Measurements from ENCODE around the gene LIN28B. TPM values are rescaled to one million over a fixed set of nuclear protein-coding genes. Genes with fewer than 3 reads are reported as not detected.
"Not testable (repeated sequence)": the region's sequence is repeated elsewhere in the genome, so short reads cannot be mapped to it uniquely, and the experiment has no call there.

Gene LIN28B
- total RNA-seq, 1 experiment from 2014 or later: 21.6 TPM

DNA sequence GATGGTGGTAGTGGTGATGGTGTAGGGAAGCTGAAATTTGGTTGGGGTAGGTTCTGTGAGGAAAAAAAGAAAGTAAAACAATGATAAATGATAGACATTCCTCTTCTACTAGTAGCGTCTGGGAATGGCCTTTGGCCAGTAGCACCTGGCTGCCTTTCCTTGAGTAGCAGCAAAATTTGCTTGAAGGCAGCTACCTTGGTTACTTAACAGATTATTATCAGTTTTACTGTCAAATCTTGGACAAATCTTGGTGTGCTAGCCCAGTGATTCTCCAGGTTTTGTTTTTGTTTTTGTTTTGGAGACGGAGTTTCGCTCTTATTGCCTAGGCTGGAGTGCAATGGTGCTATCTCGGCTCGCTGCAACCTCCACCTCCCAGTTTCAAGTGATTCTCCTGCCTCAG, 26.4 kb downstream of the LIN28B start:
- intact Hi-C loops (cut with micrococcal nuclease; ENCODE audit: unreplicated experiment): no loop called here
- DNase-seq (ENCODE audit: low spot score): no peak
- Histone ChIP-seq H3K27ac (ENCODE audit: low read depth, low read length, poor library complexity, severe bottlenecking) (no peak overlapping the region), H3K4me3 (ENCODE audit: low read depth, low read length, poor library complexity, severe bottlenecking) (no peak overlapping the region), H3K36me3 (ENCODE audit: insufficient read depth, low read length, poor library complexity, severe bottlenecking) (no peaks in the 10 kb centered on the region), H3K27me3 (replicated peaks; ENCODE audit: insufficient read depth, low read depth, low read length, poor library complexity) (no peaks in the 10 kb centered on the region), H3K4me1 (ENCODE audit: insufficient read depth, low read length, poor library complexity, severe bottlenecking) (no peaks in the 10 kb centered on the region), H3K9me3 (ENCODE audit: low read depth, low read length, poor library complexity, severe bottlenecking) (no peaks in the 10 kb centered on the region)
- TF ChIP-seq, protein P1, sequence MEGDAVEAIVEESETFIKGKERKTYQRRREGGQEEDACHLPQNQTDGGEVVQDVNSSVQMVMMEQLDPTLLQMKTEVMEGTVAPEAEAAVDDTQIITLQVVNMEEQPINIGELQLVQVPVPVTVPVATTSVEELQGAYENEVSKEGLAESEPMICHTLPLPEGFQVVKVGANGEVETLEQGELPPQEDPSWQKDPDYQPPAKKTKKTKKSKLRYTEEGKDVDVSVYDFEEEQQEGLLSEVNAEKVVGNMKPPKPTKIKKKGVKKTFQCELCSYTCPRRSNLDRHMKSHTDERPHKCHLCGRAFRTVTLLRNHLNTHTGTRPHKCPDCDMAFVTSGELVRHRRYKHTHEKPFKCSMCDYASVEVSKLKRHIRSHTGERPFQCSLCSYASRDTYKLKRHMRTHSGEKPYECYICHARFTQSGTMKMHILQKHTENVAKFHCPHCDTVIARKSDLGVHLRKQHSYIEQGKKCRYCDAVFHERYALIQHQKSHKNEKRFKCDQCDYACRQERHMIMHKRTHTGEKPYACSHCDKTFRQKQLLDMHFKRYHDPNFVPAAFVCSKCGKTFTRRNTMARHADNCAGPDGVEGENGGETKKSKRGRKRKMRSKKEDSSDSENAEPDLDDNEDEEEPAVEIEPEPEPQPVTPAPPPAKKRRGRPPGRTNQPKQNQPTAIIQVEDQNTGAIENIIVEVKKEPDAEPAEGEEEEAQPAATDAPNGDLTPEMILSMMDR (conservative IDR thresholded peaks at IDR 0.05; ENCODE audit: low read depth, low read length): no peak
- TF ChIP-seq EZH2 (IDR thresholded peaks at IDR 0.05; ENCODE audit: borderline replicate concordance, low read depth, low read length, poor library complexity, severe bottlenecking): no peak
- BruUV-seq (replicated peaks): no TSS peak
- POLR2A ChIA-PET (ENCODE audit: low non-redundant PET): no interaction called here
- CTCF ChIA-PET: no interaction called here

DNA sequence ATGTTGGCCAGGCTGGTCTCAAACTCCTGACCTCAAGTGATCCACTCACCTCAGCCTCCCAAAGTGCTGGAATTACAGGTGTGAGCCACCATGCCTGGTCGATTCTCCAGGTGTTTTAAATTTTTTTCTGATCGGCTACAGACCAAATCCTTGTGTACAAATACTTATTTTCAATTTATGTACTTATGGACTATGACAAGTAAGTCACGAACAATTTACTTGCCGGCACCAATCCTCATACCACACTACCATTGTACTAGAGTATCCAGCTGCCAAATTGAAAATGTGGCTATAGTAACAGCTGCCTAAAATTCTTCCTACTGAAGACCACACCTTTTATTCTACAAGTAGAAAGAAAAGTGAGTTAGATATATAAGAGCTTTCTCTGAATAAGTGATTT, 26.9 kb downstream of the LIN28B start:
- intact Hi-C loops (cut with micrococcal nuclease; ENCODE audit: unreplicated experiment): no loop called here
- CTCF ChIA-PET: no interaction called here
- no peak overlapping the region for H3K4me3 ChIP-seq (ENCODE audit: low read depth, low read length, poor library complexity, severe bottlenecking)
- POLR2A ChIA-PET (ENCODE audit: low non-redundant PET): interaction anchor here (0.6 kb wide), 1 partner anchor 12 kb away, joined by 5 read pairs; no protein-coding TSS in a partner anchor
- no peak overlapping the region for H3K27ac ChIP-seq (ENCODE audit: low read depth, low read length, poor library complexity, severe bottlenecking)
- no peaks in the 10 kb centered on the region for H3K9me3 ChIP-seq (ENCODE audit: low read depth, low read length, poor library complexity, severe bottlenecking)
- no peaks in the 10 kb centered on the region for H3K4me1 ChIP-seq (ENCODE audit: insufficient read depth, low read length, poor library complexity, severe bottlenecking)
- no peak for DNase-seq (ENCODE audit: low spot score)
- no TSS peak for BruUV-seq (replicated peaks)
- H3K27me3 ChIP-seq (replicated peaks; ENCODE audit: insufficient read depth, low read depth, low read length, poor library complexity): no peaks in the 10 kb centered on the region
- no peak for TF ChIP-seq EZH2 (IDR thresholded peaks at IDR 0.05; ENCODE audit: borderline replicate concordance, low read depth, low read length, poor library complexity, severe bottlenecking)
- TF ChIP-seq, protein P1 (conservative IDR thresholded peaks at IDR 0.05; ENCODE audit: low read depth, low read length): no peak
- no peaks in the 10 kb centered on the region for H3K36me3 ChIP-seq (ENCODE audit: insufficient read depth, low read length, poor library complexity, severe bottlenecking)

DNA sequence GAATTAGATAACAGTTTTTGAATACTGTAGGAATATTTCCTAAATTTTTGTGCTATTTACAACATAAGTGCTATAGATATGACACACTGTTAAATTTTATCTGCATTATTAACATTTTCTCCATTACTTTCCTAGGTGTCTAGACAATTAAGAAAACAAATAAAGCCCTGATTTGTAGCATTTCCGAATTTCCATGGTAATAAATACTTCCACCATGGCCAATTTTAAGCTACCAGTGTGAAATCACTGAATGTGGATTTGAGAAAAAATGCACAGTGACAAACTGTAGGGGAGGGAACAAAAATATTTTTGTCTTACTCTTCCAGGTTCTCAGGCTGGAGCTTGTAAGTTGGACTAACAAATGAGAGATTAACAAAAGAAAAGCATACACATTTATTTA, 27.9 kb downstream of the LIN28B start:
- no peak overlapping the region for H3K4me3 ChIP-seq (ENCODE audit: low read depth, low read length, poor library complexity, severe bottlenecking)
- no peaks in the 10 kb centered on the region for H3K4me1 ChIP-seq (ENCODE audit: insufficient read depth, low read length, poor library complexity, severe bottlenecking)
- POLR2A ChIA-PET (ENCODE audit: low non-redundant PET): no interaction called here
- no TSS peak for BruUV-seq (replicated peaks)
- H3K27ac ChIP-seq (ENCODE audit: low read depth, low read length, poor library complexity, severe bottlenecking): no peak overlapping the region
- intact Hi-C loops (cut with micrococcal nuclease; ENCODE audit: unreplicated experiment): no loop called here
- no peaks in the 10 kb centered on the region for H3K27me3 ChIP-seq (replicated peaks; ENCODE audit: insufficient read depth, low read depth, low read length, poor library complexity)
- CTCF ChIA-PET: interaction anchor here (0.6 kb wide), 1 partner anchor 53 kb away, joined by 3 read pairs; no protein-coding TSS in a partner anchor
- H3K9me3 ChIP-seq (ENCODE audit: low read depth, low read length, poor library complexity, severe bottlenecking): no peaks in the 10 kb centered on the region
- DNase-seq (ENCODE audit: low spot score): no peak
- TF ChIP-seq, protein P1 (conservative IDR thresholded peaks at IDR 0.05; ENCODE audit: low read depth, low read length): no peak
- TF ChIP-seq EZH2 (IDR thresholded peaks at IDR 0.05; ENCODE audit: borderline replicate concordance, low read depth, low read length, poor library complexity, severe bottlenecking): no peak
- H3K36me3 ChIP-seq (ENCODE audit: insufficient read depth, low read length, poor library complexity, severe bottlenecking): no peaks in the 10 kb centered on the region

DNA sequence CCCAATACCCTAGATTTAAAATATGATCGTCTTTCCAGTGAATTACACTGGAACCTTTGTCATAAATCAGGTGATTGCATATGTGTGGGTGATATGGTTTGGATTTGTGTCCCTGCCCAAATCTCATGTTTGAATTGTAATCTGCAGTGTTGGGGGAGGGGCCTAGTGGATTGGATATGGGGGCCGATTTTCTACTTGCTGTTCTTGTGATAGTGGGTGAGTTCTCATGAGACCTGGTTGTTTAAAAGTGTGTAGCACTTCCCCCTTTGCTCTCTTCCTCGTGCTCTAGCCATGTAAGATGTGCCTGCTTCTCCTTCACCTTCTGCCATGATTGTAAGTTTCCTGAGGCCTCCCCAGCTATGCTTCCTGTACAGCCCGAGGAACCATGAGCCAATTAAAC, 29.0 kb downstream of the LIN28B start:
- POLR2A ChIA-PET (ENCODE audit: low non-redundant PET); DNase-seq (ENCODE audit: low spot score); H3K27me3 ChIP-seq (replicated peaks; ENCODE audit: insufficient read depth, low read depth, low read length, poor library complexity); H3K4me3 ChIP-seq (ENCODE audit: low read depth, low read length, poor library complexity, severe bottlenecking); BruUV-seq (replicated peaks); CTCF ChIA-PET; H3K36me3 ChIP-seq (ENCODE audit: insufficient read depth, low read length, poor library complexity, severe bottlenecking); H3K4me1 ChIP-seq (ENCODE audit: insufficient read depth, low read length, poor library complexity, severe bottlenecking); H3K9me3 ChIP-seq (ENCODE audit: low read depth, low read length, poor library complexity, severe bottlenecking); H3K27ac ChIP-seq (ENCODE audit: low read depth, low read length, poor library complexity, severe bottlenecking); intact Hi-C loops (cut with micrococcal nuclease; ENCODE audit: unreplicated experiment): not testable (repeated sequence)
